HepG2 (cell line): Measurements from ENCODE around the gene DPF1. TPM values are rescaled to one million over a fixed set of nuclear protein-coding genes. Genes with fewer than 3 reads are reported as not detected.

Source experiments
- ATAC-seq: fragments of 200-7000 bp; cut with Tn5 transposase; 3 replicates; pipeline ENCODE4 v1.9.1; 2020; ENCODE audit warnings: mild to moderate bottlenecking, moderate library complexity
- BruUV-seq: library from RNA; stranded (reverse); fragments of 400-500 nt; replicated peaks from 2 replicates; lab custom pipeline; 2021; lab: Mats Ljungman, UMichigan
- CTCF ChIA-PET: fragments of 300-600 bp; formaldehyde crosslinking; extraction: SDS; loops from one replicate; lab custom pipeline; 2021; ENCODE audit warnings: low total read pairs, inconsistent platforms, low intra/inter-chr PET ratio; lab: Yijun Ruan, JAX
- POLR2A ChIA-PET: fragments of 350-600 bp; sonication (Branson Sonifier 250); formaldehyde crosslinking; loops from one replicate; lab custom pipeline; 2020; ENCODE audit warnings: antibody characterized with exemption, inconsistent platforms; lab: Yijun Ruan, JAX
- DNase-seq: peaks from one replicate; pipeline ENCODE4 v3.0.0-alpha.2; 2015; ENCODE audit warnings: low spot score
- FAIRE-seq: peaks from 3 replicates; lab custom pipeline; 2011; peaks lifted over from hg19 to GRCh38; lab: Jason Lieb, UNC
- H2AFZ ChIP-seq: one replicate; pipeline ENCODE4 v1.6.1; 2011; ENCODE audit warnings: low read length, inconsistent platforms
- H3K27ac ChIP-seq: fragments of 300-600 bp; 3 replicates; pipeline ENCODE4 v1.8.0; 2011; ENCODE audit warnings: mixed run types, mild to moderate bottlenecking, mixed read lengths, low read length, inconsistent platforms; ENCODE audit not compliant: insufficient read depth; ENCODE audit errors: extremely low read length
- H3K27me3 ChIP-seq, 2 experiments: fragments of 200-600 bp in 1 of 2; 2 replicates in 1 of 2; 3 replicates in 1 of 2; pipeline versions ENCODE4 v1.6.0 to v1.8.0; 2011; ENCODE audit warnings: low read length in 2 of 2, mild to moderate bottlenecking in 2 of 2, moderate library complexity in 2 of 2, inconsistent platforms in 1 of 2; ENCODE audit not compliant: insufficient read depth in 2 of 2, control insufficient read depth in 1 of 2
- H3K36me3 ChIP-seq, 2 experiments: fragments of 200-600 bp in 1 of 2; replicated peaks in 1 of 2; 2 replicates in 1 of 2; 3 replicates in 1 of 2; pipeline versions ENCODE4 v1.5.1 to v1.8.0; 2011; ENCODE audit warnings: low read length in 2 of 2, inconsistent platforms in 1 of 2; ENCODE audit not compliant: insufficient read depth in 2 of 2, control insufficient read depth in 1 of 2
- H3K4me1 ChIP-seq: 2 replicates; pipeline ENCODE4 v1.5.1; 2012; ENCODE audit warnings: low read length, inconsistent platforms; ENCODE audit not compliant: insufficient read depth
- H3K4me2 ChIP-seq: 2 replicates; pipeline ENCODE4 v1.6.0; 2011; ENCODE audit warnings: low read depth, low read length, inconsistent platforms
- H3K4me3 ChIP-seq, 3 experiments: fragments of 200-600 bp in 1 of 3; sonication (generic), shearing (Covaris generic) in 1 of 3; replicated peaks in 1 of 3; 2 replicates each; pipeline ENCODE4 v1.5.1; 2011 to 2016; ENCODE audit warnings: low read length in 3 of 3, inconsistent platforms in 2 of 3, low read depth in 2 of 3, mild to moderate bottlenecking in 2 of 3, control low read depth in 1 of 3, mixed read lengths in 1 of 3; ENCODE audit not compliant: insufficient read depth in 1 of 3
- H3K79me2 ChIP-seq: one replicate; pipeline ENCODE4 v1.6.1; 2011; ENCODE audit warnings: low read length, inconsistent platforms; ENCODE audit not compliant: insufficient read depth
- H3K9ac ChIP-seq: 2 replicates; pipeline ENCODE4 v1.6.0; 2011; ENCODE audit warnings: mild to moderate bottlenecking, low read depth, low read length, inconsistent platforms; ENCODE audit not compliant: insufficient read depth
- H3K9me3 ChIP-seq: 2 replicates; pipeline ENCODE4 v1.5.1; 2012; ENCODE audit warnings: mild to moderate bottlenecking, low read length
- H4K20me1 ChIP-seq: 2 replicates; pipeline ENCODE4 v1.6.0; 2011; ENCODE audit warnings: inconsistent platforms, mild to moderate bottlenecking, low read length, moderate library complexity; ENCODE audit not compliant: insufficient read depth
- FOXK2 ChIP-seq: fragments of 450-650 bp; IDR thresholded peaks from 2 replicates; pipeline ENCODE4 v1.6.1; 2016
- KDM4B ChIP-seq: sonication (generic); formaldehyde crosslinking; IDR thresholded peaks from 2 replicates; pipeline ENCODE4 v1.4.0; 2020; ENCODE audit warnings: missing genetic modification reagents
- MAFF ChIP-seq: IDR thresholded peaks from 2 replicates; pipeline ENCODE4 v1.6.1; 2011; ENCODE audit warnings: low read depth, low read length, improper control_type of control experiment
- PRMT3 ChIP-seq: sonication (generic); formaldehyde crosslinking; IDR thresholded peaks from 2 replicates; pipeline ENCODE4 v1.8.1; 2022; ENCODE audit warnings: low read depth, mild to moderate bottlenecking, moderate library complexity, missing genetic modification reagents, borderline replicate concordance
- SCMH1 ChIP-seq: sonication (generic); formaldehyde crosslinking; IDR thresholded peaks from 2 replicates; pipeline ENCODE4 v1.9.0; 2021; ENCODE audit warnings: missing genetic modification reagents, mild to moderate bottlenecking, borderline replicate concordance
- ZNF121 ChIP-seq: sonication (generic); formaldehyde crosslinking; IDR thresholded peaks from 2 replicates; pipeline ENCODE4 v1.5.0; 2020; ENCODE audit warnings: mild to moderate bottlenecking, missing genetic modification reagents
- ZNF414 ChIP-seq: sonication (generic); formaldehyde crosslinking; IDR thresholded peaks from 2 replicates; pipeline ENCODE4 v1.5.0; 2020; ENCODE audit warnings: missing genetic modification reagents
- ZNF451 ChIP-seq: sonication (generic); formaldehyde crosslinking; IDR thresholded peaks from 2 replicates; pipeline ENCODE4 v1.5.0; 2020; ENCODE audit warnings: mild to moderate bottlenecking, missing genetic modification reagents
- ZNF556 ChIP-seq: sonication (generic); formaldehyde crosslinking; IDR thresholded peaks from 2 replicates; pipeline ENCODE4 v1.4.0; 2020; ENCODE audit warnings: mild to moderate bottlenecking, missing genetic modification reagents, borderline replicate concordance
- ZSCAN9 ChIP-seq: IDR thresholded peaks from 2 replicates; pipeline ENCODE4 v1.6.1; 2016; ENCODE audit warnings: borderline replicate concordance
- WGBS: methylation state at CpG from one replicate; pipeline ENCODE4 v1.1.6; 2017; ENCODE audit warnings: low lambda C conversion rate; 5-methylcytosine and 5-hydroxymethylcytosine counted together
- in situ Hi-C: cut with HindIII; loops from 2 replicates; pipeline ENCODE4 v1.10.0; 2017; ENCODE audit warnings: low pct_unique_long_range_greater_than_20kb; ENCODE audit not compliant: extremely low pct_ligation_motif_present
- intact Hi-C: fragments of 100-400 bp; cut with micrococcal nuclease; formaldehyde crosslinking; loops from one replicate; pipeline ENCODE4 v1.10.0; 2022; ENCODE audit not compliant: unreplicated experiment
- polyA plus RNA-seq, 8 experiments: library from polyadenylated mRNA; depleted of rRNA in 3 of 8; stranded (reverse) in 7 of 8; unstranded in 1 of 8; fragments of >200 nt; fragmentation: Illumina TruSeq in 4 of 8; extraction: Trizol in 4 of 8; gene quantifications; 2 replicates each; pipeline versions ENCODE4 v1.2.1 to v1.2.3, GENCODE V29; 2011 to 2016; ENCODE audit warnings: low read depth in 4 of 8, missing spikeins in 1 of 8, mixed read lengths in 1 of 8; ENCODE audit not compliant: insufficient read depth in 1 of 8
- total RNA-seq, 5 experiments: library from RNA; depleted of rRNA; stranded (reverse); fragments of >200 nt; fragmentation: Illumina TruSeq; extraction: Trizol; gene quantifications; 2 replicates each; pipeline ENCODE4 v1.2.3, GENCODE V29; 2016; ENCODE audit warnings: low read depth in 1 of 5
- TF ChIP-seq, protein P1 (sequence below): sonication (generic); formaldehyde crosslinking; IDR thresholded peaks from 2 replicates; pipeline ENCODE4 v1.5.0; 2020; ENCODE audit warnings: missing genetic modification reagents
- TF ChIP-seq, protein P2 (sequence below): sonication (generic); formaldehyde crosslinking; IDR thresholded peaks from 2 replicates; pipeline ENCODE4 v1.4.0; 2020; ENCODE audit warnings: missing genetic modification reagents, mild to moderate bottlenecking, borderline replicate concordance

Gene DPF1
- total and polyA plus RNA-seq, 2 of the 13 experiments (the other 11 are each of a cell fraction or from before 2014, with no cell fraction given): 1.0 to 3.2 TPM

DNA sequence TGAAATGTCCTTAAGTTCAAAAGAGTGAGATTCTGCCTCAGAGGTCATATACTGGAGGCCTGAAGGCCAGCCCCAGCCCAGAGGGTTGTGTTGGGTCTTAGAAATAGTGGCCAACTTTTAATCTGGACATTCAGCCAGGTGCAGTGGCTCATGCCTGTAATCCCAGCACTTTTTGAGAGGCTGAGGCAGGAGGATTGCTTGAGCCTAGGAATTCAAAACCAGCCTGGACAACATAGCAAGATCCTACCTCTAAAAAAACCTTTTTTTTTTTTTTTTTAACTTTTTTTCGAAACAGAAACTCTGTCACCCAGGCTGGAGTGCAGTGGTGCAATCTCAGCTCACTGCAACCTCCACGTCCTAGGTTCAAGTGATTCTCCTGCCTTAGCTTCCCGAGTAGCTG lies 15.5 kb downstream of the DPF1 start:
- no peak for ATAC-seq
- POLR2A ChIA-PET: no interaction called here
- Histone ChIP-seq H3K9me3 (no peaks in the 10 kb centered on the region), H3K4me1 (no peaks in the 10 kb centered on the region), H3K27ac (no peak overlapping the region), H2AFZ (no peak overlapping the region), H3K36me3 (no peaks in the 10 kb centered on the region), H3K4me3 (no peak overlapping the region), H3K4me2 (no peak overlapping the region), H3K79me2 (no peaks in the 10 kb centered on the region), H3K9ac (no peak overlapping the region), H4K20me1 (no peaks in the 10 kb centered on the region), H3K27me3 (no peaks in the 10 kb centered on the region)
- DNase-seq: no peak
- TF ChIP-seq ZNF121 (CRISPR knock-in tag): 0 out of 2 replicates have a peak, but pooled peaks have one; percentile 10
- no peak for TF ChIP-seq ZSCAN9
- in situ Hi-C loops (no loop called here), intact Hi-C loops (no loop called here)
- no TSS peak for BruUV-seq
- CTCF ChIA-PET: no interaction called here
- 98% methylated on average over 3 of the region's 3 CpGs for WGBS
- FAIRE-seq: no peak

GRCh38 chr19:38207543-38207942 lies 16.5 kb downstream of the DPF1 start:
- Histone ChIP-seq H3K9me3 (no peaks in the 10 kb centered on the region), H3K4me2 (no peak overlapping the region), H3K36me3 (no peaks in the 10 kb centered on the region; a peak in 1 of 5 replicates), H4K20me1 (no peaks in the 10 kb centered on the region), H3K27ac (no peak overlapping the region), H3K79me2 (no peaks in the 10 kb centered on the region), H3K27me3 (no peaks in the 10 kb centered on the region), H2AFZ (no peak overlapping the region), H3K9ac (no peak overlapping the region), H3K4me3 (no peak overlapping the region), H3K4me1 (no peaks in the 10 kb centered on the region)
- BruUV-seq: no TSS peak
- ChIA-PET POLR2A (no interaction called here), CTCF (no interaction called here)
- FAIRE-seq (no peak), ATAC-seq (no peak), DNase-seq (no peak)
- in situ Hi-C loops: no loop called here
- WGBS: 98% methylated on average over 5 of the region's 12 CpGs
- intact Hi-C loops: no loop called here
- no peak for TF ChIP-seq KDM4B (CRISPR knock-in tag)
- no peak for TF ChIP-seq ZNF451 (CRISPR knock-in tag)
- TF ChIP-seq SCMH1: no peak
- TF ChIP-seq ZNF556: no peak
- TF ChIP-seq, protein P1, sequence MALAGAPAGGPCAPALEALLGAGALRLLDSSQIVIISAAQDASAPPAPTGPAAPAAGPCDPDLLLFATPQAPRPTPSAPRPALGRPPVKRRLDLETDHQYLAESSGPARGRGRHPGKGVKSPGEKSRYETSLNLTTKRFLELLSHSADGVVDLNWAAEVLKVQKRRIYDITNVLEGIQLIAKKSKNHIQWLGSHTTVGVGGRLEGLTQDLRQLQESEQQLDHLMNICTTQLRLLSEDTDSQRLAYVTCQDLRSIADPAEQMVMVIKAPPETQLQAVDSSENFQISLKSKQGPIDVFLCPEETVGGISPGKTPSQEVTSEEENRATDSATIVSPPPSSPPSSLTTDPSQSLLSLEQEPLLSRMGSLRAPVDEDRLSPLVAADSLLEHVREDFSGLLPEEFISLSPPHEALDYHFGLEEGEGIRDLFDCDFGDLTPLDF: no peak
- no peak for TF ChIP-seq PRMT3
- TF ChIP-seq FOXK2: no peak
- TF ChIP-seq MAFF: no peak
- TF ChIP-seq, protein P2, sequence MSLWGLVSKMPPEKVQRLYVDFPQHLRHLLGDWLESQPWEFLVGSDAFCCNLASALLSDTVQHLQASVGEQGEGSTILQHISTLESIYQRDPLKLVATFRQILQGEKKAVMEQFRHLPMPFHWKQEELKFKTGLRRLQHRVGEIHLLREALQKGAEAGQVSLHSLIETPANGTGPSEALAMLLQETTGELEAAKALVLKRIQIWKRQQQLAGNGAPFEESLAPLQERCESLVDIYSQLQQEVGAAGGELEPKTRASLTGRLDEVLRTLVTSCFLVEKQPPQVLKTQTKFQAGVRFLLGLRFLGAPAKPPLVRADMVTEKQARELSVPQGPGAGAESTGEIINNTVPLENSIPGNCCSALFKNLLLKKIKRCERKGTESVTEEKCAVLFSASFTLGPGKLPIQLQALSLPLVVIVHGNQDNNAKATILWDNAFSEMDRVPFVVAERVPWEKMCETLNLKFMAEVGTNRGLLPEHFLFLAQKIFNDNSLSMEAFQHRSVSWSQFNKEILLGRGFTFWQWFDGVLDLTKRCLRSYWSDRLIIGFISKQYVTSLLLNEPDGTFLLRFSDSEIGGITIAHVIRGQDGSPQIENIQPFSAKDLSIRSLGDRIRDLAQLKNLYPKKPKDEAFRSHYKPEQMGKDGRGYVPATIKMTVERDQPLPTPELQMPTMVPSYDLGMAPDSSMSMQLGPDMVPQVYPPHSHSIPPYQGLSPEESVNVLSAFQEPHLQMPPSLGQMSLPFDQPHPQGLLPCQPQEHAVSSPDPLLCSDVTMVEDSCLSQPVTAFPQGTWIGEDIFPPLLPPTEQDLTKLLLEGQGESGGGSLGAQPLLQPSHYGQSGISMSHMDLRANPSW (CRISPR knock-in tag): no peak
- TF ChIP-seq ZNF414 (CRISPR knock-in tag): no peak
